ENCODE measurements around the gene FBXL7.

Gene FBXL7

DNA sequence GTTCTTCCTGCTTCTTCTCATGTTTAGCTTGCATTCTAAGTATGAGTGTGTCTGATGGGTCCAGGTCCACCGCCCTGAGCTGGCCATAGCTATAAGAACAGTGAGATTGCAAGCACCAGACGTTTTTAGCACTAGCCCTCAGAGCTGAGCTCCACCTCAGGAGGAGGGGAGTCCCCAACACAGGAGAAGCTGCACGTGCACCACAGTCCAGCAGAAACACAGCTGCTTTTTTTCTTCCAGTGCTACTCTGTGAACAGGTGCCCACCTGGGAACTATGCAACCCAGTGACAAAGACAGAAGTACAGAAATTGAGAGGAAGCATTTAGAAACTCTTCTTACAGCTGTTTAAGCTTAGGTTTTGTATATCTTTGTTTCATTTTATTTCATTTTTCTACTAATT lies 380.2 kb downstream of the FBXL7 start:
- no peak for DNase-seq (ENCODE audit: low read depth in 2 of 2)

DNA sequence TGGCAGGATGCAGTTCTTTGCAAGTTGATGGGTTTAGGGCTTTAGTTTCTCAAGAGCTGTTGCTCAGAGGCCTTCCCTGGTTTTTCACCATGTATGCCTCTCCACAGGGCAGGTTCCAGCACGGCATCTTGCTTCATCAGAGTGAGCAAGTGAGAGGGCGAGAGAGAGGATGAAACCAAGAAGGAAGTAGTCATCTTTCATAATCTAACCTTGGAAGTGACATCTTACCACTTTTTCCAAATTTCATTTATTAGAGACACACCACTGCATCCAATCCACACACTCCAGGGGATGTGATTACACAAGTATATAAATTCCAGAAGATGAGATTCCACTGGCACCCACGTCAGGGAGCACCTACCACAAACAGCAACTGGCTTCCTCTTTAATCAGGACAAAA lies 385.2 kb downstream of the FBXL7 start:
- DNase-seq (ENCODE audit: low read depth in 2 of 2): no peak

DNA sequence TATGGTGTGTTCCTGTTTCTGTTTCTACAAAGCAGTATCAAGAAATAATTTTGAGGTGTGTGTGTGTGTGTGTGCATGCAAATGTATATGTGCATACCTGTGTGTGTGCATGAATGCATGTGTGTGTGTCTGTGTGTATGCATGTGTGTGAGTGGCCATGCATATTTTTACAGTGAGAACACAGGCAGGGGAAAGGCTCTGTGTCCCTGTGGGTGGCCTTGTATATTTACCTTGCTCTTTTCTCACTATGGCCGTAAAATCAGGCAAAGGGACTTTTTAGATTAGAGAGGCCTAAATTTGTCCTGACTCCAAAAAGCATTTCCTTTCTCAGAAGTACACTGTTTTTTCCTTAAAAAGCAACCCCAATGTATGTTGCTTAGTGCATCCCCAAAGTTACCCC lies 386.2 kb downstream of the FBXL7 start:
- DNase-seq (ENCODE audit: low read depth in 2 of 2): no peak

DNA sequence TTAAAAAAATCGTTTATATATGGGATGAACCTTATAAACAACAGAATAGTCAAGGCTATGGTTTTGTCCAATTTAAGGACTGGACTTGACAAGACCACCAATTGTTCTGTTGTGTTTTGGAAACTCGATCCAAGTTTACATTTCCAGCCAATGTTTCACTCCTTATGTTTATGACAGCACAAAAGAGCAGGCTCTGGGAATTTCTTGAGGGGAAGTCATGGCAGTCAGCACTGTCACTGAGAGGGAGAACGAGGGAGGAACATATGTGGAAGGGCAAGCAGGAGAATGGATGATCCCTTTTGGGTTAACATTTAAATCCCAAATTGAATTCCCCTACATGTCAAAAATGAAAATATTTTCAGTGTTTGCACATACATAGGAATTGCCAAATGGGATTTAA lies 387.1 kb downstream of the FBXL7 start:
- no peak for DNase-seq (ENCODE audit: low read depth in 2 of 2)

DNA sequence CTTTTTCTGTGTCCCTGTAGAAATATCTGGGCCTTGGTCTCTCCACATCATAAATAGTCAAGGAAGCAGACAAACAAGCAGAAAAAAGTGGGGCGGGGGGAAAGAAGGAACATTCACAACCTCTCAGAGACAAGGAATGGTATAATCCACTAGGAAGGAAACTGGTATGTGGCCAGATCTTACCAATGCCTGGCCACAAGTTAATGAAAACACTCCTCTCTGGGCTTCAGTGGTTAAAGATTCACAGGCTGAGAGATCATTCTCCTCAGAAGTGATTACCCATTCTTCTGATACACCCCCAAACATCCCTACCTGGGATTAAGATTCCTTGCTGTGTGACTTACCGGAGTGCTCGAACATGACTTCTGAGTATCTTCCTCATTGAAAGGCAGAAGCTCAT lies 389.0 kb downstream of the FBXL7 start:
- no peak for DNase-seq (ENCODE audit: low read depth in 2 of 2)

DNA sequence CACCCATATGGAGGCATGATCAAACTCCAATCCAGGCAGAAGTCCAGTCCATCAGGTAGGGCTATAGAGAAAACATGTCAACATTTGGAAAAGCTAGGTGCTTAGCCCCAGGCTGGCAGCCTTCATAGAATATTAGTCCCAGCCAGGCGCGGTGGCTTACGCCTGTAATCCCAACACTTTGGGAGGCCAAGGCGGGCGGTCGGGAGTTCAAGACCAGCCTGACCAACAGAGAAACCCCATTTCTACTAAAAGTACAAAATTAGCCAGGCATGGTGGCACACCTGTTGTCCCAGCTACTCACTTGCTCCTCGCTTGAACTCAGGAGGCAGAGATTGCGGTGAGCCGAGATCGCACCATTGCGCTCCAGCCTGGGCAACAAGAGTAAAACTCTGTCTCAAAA lies 393.9 kb downstream of the FBXL7 start:
- no peak for DNase-seq (ENCODE audit: low read depth in 2 of 2)

DNA sequence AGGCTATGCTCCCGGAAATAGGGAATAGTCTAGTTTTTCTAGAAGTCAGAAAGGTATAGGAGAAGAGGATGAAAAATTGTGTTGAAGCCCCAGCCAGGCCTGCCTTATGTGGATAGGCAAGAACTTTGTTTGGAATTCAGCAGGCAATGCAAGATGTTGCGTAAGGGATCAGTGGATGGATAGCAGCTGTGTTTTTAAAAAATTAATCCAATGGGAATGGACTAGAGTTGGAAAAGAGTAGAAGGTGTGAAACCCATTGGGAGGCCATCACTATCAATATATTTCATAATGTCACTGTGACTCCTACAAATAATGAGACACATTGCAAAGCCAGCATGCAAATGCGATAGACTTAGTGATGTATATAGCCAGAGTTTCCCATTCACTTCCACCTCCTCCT lies 397.7 kb downstream of the FBXL7 start:
- no peak for DNase-seq (ENCODE audit: low read depth in 2 of 2)

DNA sequence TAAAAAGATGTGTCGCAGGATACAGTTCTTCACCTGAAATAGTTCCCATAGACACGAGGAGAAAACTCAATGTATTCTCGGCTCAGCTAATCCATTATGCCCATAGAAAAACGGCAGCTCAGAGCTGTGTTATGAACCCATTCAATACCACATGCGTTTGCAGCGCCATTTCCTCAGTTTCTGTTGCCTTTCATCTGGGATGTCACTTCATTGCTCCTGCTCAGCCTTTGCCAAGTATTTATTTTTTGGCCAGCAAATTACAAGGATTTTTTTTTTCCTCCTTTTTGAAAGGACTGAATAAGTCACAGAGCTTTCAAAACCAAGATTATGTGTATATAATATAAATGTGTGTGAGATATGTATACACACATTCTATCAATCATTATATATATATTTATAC lies 398.7 kb downstream of the FBXL7 start:
- DNase-seq (ENCODE audit: low read depth in 2 of 2): no peak

DNA sequence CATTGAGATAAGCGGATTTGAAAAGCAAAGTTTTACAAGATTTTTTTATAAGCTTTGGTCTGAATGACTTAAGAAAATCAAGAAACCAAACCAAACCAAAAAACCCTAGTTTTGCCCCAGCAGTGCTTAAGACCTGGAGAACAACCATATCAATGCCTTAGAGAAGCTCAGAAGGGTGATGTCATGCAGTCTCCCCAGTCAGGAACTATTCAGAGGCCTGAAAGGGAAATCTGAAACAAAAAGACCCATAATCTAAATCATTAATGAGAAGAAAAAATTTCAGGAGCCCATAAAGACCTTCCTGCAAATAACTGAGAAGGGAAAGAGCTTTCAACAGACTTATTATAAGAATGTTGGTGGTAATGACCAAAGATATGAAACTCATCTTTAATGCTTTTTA lies 399.5 kb downstream of the FBXL7 start:
- no peak for DNase-seq (ENCODE audit: low read depth in 2 of 2)

DNA sequence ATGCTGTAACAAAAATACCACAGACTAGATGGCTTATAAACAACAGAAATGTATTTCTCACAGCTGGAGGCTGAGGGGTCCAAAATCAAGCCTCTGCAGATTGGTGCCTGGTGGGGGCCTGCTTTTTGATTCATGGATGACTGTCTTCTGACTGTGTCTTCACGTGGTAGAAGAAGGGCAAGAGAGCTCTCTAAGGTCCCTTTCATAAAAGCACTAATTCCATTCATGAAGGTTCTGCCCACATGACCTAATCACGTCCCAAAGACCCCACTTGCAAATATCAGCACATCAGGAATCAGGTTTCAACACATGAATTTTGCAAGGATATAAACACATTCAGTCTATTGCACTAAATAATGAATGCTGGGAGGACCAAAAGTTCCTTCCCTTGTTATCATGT lies 401.2 kb downstream of the FBXL7 start:
- DNase-seq (ENCODE audit: low read depth in 2 of 2): no peak

DNA sequence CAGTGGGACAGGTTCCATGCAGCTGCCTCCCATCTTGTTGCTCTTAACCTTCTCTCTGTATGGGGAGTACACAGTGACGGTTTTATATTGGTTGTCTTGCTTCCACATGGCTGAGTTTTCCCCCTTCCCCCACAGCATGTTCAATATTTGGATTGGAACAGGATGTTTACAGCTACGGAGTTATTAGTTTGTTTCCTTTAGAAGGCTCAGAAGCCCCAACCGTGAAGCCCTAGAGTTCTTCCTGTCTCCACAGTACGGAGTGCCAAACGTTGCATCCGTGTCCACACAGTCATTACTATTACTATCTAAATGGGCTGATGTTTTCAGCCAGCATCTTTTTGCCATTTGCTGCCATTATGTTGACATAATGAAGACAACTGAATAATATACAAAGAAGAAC lies 402.1 kb downstream of the FBXL7 start:
- no peak for DNase-seq (ENCODE audit: low read depth in 2 of 2)

DNA sequence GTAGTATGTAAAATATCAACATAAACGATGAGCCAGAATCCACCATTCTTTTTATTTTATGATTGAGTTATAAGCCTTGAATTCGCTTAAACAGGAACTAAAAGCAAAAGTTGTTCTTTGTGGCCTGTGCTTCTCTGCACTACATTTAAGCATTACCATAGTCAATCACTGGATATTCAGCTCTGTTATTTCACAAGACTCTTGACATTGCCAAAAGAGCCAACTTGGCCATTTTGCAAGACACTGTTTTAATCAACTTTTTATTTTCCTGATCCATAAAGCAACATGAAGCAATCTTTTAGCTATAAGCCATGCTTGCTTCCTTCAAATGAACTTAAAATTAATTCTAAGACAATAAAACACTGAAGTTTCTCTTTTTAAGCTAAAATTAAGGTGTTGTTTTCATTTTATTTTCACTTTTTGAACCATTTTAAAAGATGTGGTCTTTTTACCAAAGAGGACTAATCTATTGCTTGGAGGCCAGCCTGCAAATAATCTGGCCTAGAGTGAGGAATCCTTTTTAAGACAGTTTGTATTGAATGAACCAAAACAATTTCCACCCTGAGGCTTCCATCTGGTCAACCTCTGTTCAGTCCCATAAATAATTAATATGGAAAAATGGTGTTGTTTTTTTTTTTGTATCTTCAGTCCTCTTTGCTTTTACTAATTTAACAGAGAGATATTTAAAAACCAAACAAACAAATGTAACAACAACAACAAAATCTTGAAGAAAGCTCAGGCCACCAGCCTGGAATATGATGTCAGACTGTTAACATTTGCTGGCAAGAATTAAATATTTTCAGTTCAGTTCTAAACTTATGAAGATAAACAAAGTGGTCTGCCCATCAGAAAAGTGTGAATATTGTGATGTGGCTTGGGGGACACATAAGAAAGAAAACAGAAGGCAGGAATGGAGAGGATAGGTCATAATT lies 405.2 kb downstream of the FBXL7 start:
- no peak for DNase-seq (ENCODE audit: low read depth in 2 of 2)

DNA sequence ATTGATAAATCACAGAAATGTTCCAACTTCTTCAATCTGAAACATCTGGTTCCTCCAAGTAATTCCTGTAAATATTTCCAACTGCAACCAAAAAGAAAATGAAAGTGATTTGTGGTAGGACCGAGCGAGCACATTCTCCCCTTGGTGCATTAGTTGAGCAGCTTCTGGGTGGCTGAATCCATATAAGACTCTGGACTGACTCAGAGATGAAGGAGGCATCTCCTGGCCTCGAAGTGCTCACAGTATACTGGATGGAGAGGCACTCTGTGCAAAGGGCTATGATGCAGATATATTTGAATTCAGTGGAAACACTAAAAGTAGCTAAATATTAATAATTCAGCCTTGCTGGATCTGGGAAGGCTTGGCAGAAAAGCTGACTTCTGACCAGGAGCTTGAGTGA lies 414.7 kb downstream of the FBXL7 start:
- DNase-seq (ENCODE audit: low read depth in 2 of 2): no peak

DNA sequence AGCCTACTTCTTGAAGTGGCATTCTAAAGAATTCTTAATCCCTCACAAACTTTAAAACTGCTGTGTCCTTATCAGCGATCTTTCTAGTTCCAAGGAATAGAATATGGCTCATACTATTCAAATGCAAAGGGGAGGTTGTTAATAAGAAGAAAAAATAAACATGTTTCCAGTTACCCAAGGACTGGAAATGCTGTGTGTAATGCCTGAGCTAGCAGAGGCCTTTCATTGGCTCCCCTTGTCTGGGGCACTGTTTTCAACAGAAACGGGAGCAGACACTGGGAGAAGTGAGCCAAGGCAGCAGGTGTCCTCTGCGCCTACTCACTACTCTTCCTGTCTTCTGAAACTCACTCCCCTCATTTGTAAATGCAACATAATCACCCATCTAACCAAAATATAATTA lies 426.6 kb downstream of the FBXL7 start:
- no peak for DNase-seq (ENCODE audit: low read depth in 2 of 2)

DNA sequence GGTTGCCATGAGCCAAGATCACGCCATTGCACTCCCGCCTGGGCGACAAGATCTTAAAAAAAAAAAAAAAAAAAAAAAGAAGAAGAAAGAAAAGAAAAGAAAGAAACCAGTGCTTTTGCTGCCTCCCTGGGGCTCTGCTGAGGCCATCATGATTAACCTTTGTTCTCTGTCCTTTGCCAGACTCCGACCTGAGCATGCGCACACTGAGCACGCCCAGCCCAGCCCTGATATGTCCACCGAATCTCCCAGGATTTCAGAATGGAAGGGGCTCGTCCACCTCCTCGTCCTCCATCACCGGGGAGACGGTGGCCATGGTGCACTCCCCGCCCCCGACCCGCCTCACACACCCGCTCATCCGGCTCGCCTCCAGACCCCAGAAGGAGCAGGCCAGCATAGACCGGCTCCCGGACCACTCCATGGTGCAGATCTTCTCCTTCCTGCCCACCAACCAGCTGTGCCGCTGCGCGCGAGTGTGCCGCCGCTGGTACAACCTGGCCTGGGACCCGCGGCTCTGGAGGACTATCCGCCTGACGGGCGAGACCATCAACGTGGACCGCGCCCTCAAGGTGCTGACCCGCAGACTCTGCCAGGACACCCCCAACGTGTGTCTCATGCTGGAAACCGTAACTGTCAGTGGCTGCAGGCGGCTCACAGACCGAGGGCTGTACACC lies 427.9 kb downstream of the FBXL7 start:
- DNase-seq (ENCODE audit: low read depth in 2 of 2): no peak

DNA sequence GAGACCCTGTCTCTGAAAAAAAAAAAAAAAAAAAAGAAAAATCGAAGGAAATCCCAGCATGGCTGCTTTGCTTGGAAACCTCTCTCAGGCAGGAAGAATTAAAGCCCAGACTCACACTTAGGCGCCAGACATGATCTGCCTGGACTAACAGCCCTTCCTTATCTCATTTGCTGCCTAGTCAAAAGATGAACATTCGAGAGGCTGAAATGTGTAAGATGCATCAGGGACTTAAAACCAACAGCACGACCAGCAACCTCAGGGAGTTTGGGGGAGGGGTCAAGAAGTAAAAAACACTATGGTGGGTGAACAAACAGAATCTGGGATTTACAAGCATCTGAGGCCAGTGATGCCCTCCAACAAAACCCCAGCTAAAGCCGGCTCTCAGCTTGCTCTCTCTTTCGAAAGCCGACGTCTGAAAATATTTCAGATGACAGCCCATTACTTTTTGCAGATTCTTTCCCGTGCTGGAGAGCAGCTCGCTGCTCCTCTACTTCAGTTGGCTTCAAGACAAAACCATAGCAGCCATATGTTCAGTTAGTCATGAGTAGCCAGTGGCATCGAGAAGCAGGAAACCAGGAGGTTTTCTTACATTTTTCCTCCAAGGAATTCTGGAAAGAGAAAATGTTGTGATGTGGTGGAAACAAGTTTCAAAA lies 429.8 kb downstream of the FBXL7 start:
- no peak for DNase-seq (ENCODE audit: low read depth in 2 of 2)

DNA sequence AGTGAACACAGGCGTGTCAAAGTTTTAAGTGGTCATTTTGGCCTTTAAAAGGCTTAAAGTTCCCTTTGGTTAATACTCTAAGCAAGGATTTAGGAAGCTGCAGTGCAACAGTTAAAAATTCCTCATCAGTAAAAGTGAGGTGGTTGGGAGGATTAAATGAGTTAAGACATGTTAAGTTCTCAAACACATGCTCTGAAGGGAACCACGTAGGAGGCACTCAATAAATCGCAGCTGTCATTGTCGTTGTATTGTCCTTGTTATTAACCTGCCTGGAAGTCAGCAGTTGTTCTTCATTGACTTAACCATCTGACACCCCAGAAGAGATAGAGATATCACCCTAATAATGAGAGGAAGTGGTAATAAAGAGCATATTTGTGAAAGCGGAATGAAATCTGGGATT lies 432.1 kb downstream of the FBXL7 start:
- no peak for DNase-seq (ENCODE audit: low read depth in 2 of 2)

DNA sequence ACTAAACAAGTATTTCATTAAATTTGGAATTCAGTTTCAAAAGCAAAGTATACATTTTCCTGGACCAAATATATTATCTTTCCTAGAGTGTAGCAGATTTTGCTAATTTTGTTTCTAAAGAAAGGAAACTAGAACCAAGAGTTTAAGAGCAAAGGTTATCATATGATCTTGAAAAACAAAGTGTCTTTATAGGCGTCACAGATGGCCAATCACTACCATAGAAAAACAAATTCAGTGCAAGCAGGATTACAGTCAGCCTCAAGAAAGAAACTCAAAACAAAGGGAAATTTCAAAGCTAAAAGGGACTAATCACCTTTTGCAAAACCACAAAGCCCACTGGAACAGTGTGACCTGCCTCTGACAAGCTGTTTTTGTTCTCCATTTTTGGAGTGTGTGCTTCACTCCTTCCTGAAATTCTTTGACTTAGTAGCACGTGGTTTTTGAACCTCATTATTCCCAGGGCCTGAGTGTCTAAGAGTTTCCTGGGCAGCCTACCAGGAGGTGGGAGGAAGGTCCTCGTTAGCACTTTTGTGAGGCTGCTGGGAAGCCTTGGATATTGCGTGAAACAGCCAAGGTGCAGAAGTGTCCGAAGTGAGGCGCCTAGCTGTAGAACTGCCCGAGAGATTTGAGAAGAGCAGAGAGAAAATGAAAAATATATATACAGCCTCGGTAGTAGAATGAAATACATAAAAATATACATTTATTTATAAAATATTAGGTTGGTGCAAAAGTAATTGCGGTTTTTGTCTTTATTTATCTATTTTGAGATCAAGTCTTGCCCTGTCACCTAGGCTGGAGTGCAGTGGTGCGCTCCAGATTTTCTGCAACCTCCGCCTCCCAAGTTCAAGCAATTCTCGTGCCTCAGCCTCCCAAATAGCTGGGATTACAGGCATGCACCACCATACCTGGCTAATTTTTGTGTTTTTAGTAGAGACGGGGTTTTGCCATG lies 433.6 kb downstream of the FBXL7 start:
- no peak for DNase-seq (ENCODE audit: low read depth in 2 of 2)

DNA sequence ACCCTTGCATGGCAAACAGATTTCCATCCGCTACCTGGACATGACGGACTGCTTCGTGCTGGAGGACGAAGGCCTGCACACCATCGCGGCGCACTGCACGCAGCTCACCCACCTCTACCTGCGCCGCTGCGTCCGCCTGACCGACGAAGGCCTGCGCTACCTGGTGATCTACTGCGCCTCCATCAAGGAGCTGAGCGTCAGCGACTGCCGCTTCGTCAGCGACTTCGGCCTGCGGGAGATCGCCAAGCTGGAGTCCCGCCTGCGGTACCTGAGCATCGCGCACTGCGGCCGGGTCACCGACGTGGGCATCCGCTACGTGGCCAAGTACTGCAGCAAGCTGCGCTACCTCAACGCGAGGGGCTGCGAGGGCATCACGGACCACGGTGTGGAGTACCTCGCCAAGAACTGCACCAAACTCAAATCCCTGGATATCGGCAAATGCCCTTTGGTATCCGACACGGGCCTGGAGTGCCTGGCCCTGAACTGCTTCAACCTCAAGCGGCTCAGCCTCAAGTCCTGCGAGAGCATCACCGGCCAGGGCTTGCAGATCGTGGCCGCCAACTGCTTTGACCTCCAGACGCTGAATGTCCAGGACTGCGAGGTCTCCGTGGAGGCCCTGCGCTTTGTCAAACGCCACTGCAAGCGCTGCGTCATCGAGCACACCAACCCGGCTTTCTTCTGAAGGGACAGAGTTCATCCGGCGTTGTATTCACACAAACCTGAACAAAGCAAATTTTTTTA lies 436.7 kb downstream of the FBXL7 start:
- DNase-seq (ENCODE audit: low read depth in 2 of 2): no peak

DNA sequence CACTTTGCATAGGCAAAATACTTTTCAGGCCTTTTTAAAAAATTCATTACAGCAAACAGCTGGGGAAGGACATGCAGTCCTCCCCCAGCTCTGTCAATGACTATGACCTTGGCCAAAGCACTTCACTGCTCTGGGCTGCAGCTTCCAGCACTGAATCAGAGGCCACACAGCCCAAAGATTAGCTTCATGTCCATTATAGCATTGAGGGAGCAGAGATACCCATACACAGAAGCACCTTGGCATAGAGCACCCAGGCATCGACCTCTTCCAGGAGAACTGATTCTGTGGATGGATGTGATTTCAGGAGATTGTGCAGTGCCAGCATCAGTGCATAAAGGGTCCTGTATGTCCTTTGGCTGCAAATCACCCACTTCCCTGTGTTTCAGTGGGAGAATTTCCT lies 437.7 kb downstream of the FBXL7 start:
- DNase-seq (ENCODE audit: low read depth in 2 of 2): no peak

DNA sequence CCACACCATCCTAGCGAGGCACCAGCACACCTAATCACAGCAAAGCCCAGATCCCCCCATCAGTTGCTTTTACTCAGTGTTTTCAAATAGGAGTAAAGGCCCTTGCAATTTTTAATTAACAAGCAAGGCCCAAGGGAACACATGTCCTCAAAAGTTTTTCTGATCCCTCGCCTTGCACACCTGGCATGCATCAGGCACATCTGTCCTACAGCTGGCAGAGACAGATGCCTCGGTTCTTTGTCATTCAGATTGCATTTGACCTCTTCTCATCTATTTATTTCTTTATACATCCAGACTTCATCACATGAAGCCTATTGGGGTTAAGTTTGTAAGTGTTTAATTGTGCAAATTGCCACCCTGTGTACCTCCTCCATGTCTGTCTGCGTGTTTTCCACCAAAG lies 438.2 kb downstream of the FBXL7 start:
- no peak for DNase-seq (ENCODE audit: low read depth in 2 of 2)

Measured in stimulated activated CD8-positive, alpha-beta memory T cell treated with anti-CD3 and anti-CD28 coated beads, Interleukin-2, amount 100 ng/mL, for 48 hours (primary cell).